Spleen (tissue), 11 donors: ENCODE measurements around the gene RAB44. TPM values are rescaled to one million over a fixed set of nuclear protein-coding genes. Genes with fewer than 3 reads are reported as not detected.
A peak's percentile ranks its signal among the peaks of the same experiment; 100 is the strongest.

ENCODE experiments used
- DNase-seq: peaks from one replicate; pipeline ENCODE4 v3.0.0-alpha.2; 2020
- H3K27ac ChIP-seq, 8 donors: fragments of 200-600 bp; sonication (generic) in 7 of 8; 1 replicate in 4 of 8; 2 replicates in 4 of 8; pipeline versions ENCODE4 v1.5.0 to v1.8.0; 2016 to 2021; ENCODE audit warnings: inconsistent platforms in 4 of 8, mild to moderate bottlenecking in 4 of 8, moderate library complexity in 1 of 8
- H3K27me3 ChIP-seq, 7 donors: fragments of 200-600 bp; sonication (generic) in 6 of 7; replicated peaks in 1 of 7; 1 replicate in 4 of 7; 2 replicates in 3 of 7; pipeline versions ENCODE4 v1.5.0 to v1.8.0; 2016 to 2021; ENCODE audit warnings: inconsistent platforms in 3 of 7, mild to moderate bottlenecking in 1 of 7
- H3K36me3 ChIP-seq, 6 donors: fragments of 200-600 bp; sonication (generic) in 5 of 6; 1 replicate in 4 of 6; 2 replicates in 2 of 6; pipeline versions ENCODE4 v1.5.0 to v1.8.0; 2016 to 2021; ENCODE audit warnings: inconsistent platforms in 2 of 6
- H3K4me1 ChIP-seq, 6 donors: fragments of 200-600 bp; sonication (generic) in 5 of 6; 1 replicate in 3 of 6; 2 replicates in 3 of 6; pipeline versions ENCODE4 v1.5.0 to v1.8.0; 2016 to 2021; ENCODE audit warnings: inconsistent platforms in 3 of 6
- H3K4me3 ChIP-seq, 8 donors: fragments of 200-600 bp; sonication (generic) in 7 of 8; 1 replicate in 4 of 8; 2 replicates in 4 of 8; pipeline versions ENCODE4 v1.5.0 to v1.8.0; 2016 to 2021; ENCODE audit warnings: inconsistent platforms in 4 of 8, mild to moderate bottlenecking in 4 of 8, moderate library complexity in 2 of 8
- H3K9me3 ChIP-seq, 8 donors: fragments of 200-600 bp; sonication (generic) in 7 of 8; 1 replicate in 4 of 8; 2 replicates in 4 of 8; pipeline versions ENCODE4 v1.5.0 to v1.8.0; 2016 to 2021; ENCODE audit warnings: inconsistent platforms in 4 of 8
- CTCF ChIP-seq, 11 experiments: fragments of 200-600 bp in 7 of 11; fragments of 450-650 bp in 4 of 11; sonication (generic) in 4 of 11; IDR thresholded peaks in 8 of 11; conservative IDR thresholded peaks in 3 of 11; 1 replicate in 7 of 11; 2 replicates in 4 of 11; pipeline versions ENCODE4 v1.4.0 to v1.8.0; 2016 to 2021; ENCODE audit warnings: antibody characterized with exemption in 11 of 11, inconsistent platforms in 4 of 11, mild to moderate bottlenecking in 1 of 11
- POLR2A ChIP-seq, 3 donors: fragments of 450-650 bp; IDR thresholded peaks; one replicate each; pipeline ENCODE4 v1.5.1; 2017; ENCODE audit warnings: antibody characterized with exemption in 3 of 3, mild to moderate bottlenecking in 1 of 3
- POLR2AphosphoS5 ChIP-seq, 3 donors: sonication (generic); formaldehyde crosslinking; IDR thresholded peaks; one replicate each; pipeline ENCODE4 v1.5.1; 2017; ENCODE audit warnings: antibody characterized with exemption in 3 of 3
- WGBS, 5 donors: extraction: QIAGEN DNeasy Blood & Tissue Kit in 3 of 5; methylation state at CpG; one replicate each; pipeline versions ENCODE4 v1.1.5 to v1.1.7; 2013 to 2018; 5-methylcytosine and 5-hydroxymethylcytosine counted together
- intact Hi-C: fragments of 100-400 bp; cut with DNase I; formaldehyde crosslinking; loops from one replicate; pipeline ENCODE4 v1.15.0; 2023; ENCODE audit warnings: low total_unique reads
- polyA plus RNA-seq, 3 donors: library from polyadenylated mRNA; stranded (reverse); fragments of 200-250 nt; gene quantifications; one replicate each; pipeline ENCODE4 v1.2.1, GENCODE V29; 2013
- total RNA-seq, 7 donors: library from RNA; depleted of rRNA in 3 of 7; stranded (reverse); fragments of >200 nt in 3 of 7; fragmentation: NEBNext Ultra II Directional in 4 of 7; extraction: Animal tissue kit (Norgen Biotek cat#: 25700) in 4 of 7; gene quantifications; one replicate each; pipeline versions ENCODE4 v1.1.0 to v1.2.1, GENCODE V29; 2016 to 2021
- donor health status: healthy with polysubstance abuse.
- donor health status: DM: no; HTN: no; CAD: no; lungs with moderate emphysema.
- donor health status: DM: no; HTN: no; CAD: no.
- donor health status: Bipolar disorder and iron deficiency.
- donor health status: healthy.
- donor health status: DM: no; HTN: no; CAD: no.
- donor health status: DM: yes; HTN: yes; CAD: no.

The RAB44 gene
- total and polyA plus RNA-seq, 10 donors = 0.06 to 3.5 (median 0.81) TPM

GRCh38 chr6:36688739-36689075, 8.9 kb upstream of the RAB44 start:
- WGBS, 5 donors = 75 to 91% (median 84%) methylated on average over 5 of the region's 5 CpGs
- no peaks in the 10 kb centered on the region for H3K27me3 ChIP-seq
- intact Hi-C loops = no loop called here
- no peak for TF ChIP-seq POLR2AphosphoS5 (IDR thresholded peaks at IDR 0.05)
- no peak for TF ChIP-seq POLR2A (IDR thresholded peaks at IDR 0.05)
- TF ChIP-seq CTCF (IDR thresholded peaks at IDR 0.05 in 8 of 11, conservative IDR thresholded peaks at IDR 0.05 in 3 of 11) = no peak
- H3K4me3 ChIP-seq = no peak overlapping the region
- H3K27ac ChIP-seq = no peak overlapping the region
- peaks cover 0 to 43% (median 16%) of the 10 kb centered on the region in 6 donors for H3K36me3 ChIP-seq
- H3K9me3 ChIP-seq = no peaks in the 10 kb centered on the region
- H3K4me1 ChIP-seq = peaks cover 15 to 61% (median 49%) of the 10 kb centered on the region in 6 donors
- DNase-seq = no peak

GRCh38 chr6:36691011-36691410, 6.6 kb upstream of the RAB44 start:
- intact Hi-C loops = loop anchor here (5.0 kb wide), 1 partner anchor 66 kb away; no protein-coding TSS in a partner anchor
- H3K36me3 ChIP-seq = peaks cover 0 to 20% (median 8%) of the 10 kb centered on the region in 6 donors
- no peak overlapping the region for H3K4me3 ChIP-seq
- DNase-seq = no peak
- TF ChIP-seq POLR2A (IDR thresholded peaks at IDR 0.05) (no peak), CTCF (IDR thresholded peaks at IDR 0.05 in 8 of 11, conservative IDR thresholded peaks at IDR 0.05 in 3 of 11) (no peak), POLR2AphosphoS5 (IDR thresholded peaks at IDR 0.05) (no peak)
- H3K27ac ChIP-seq = peak overlapping the region in 3 of 8 donors; percentile 74 to 89 (median 78)
- peaks cover 14 to 39% (median 27%) of the 10 kb centered on the region in 6 donors for H3K4me1 ChIP-seq
- H3K27me3 ChIP-seq = no peaks in the 10 kb centered on the region
- 91 to 95% (median 93%) methylated on average over 4 of the region's 4 CpGs for WGBS, 5 donors
- H3K9me3 ChIP-seq = no peaks in the 10 kb centered on the region

DNA sequence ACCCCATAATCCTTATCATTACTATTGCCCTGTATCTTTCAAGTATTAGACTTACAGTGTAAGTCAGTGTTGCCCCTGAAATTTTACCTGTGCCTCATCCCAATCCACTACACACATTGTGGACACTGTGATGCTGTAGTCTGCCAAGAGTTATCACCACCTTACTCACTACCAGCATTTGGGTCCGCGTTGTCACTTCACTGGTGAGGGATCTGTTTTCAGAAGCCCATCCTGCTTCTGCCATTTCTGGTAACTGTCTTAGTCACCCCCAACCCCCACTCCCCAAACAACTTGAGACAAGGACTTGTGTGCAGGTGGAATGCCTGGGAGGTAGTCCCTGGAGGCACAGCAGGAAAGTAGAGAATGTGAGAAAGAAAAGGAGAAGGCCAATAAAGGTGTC, 6.0 kb upstream of the RAB44 start:
- TF ChIP-seq POLR2AphosphoS5 (IDR thresholded peaks at IDR 0.05) (no peak), CTCF (IDR thresholded peaks at IDR 0.05 in 8 of 11, conservative IDR thresholded peaks at IDR 0.05 in 3 of 11) (no peak), POLR2A (IDR thresholded peaks at IDR 0.05) (no peak)
- no peaks in the 10 kb centered on the region for H3K27me3 ChIP-seq
- intact Hi-C loops = loop anchor here (5.0 kb wide), 1 partner anchor 66 kb away; no protein-coding TSS in a partner anchor
- 90 to 100% (median 96%) methylated on average over 2 of the region's 2 CpGs for WGBS, 5 donors
- no peaks in the 10 kb centered on the region for H3K9me3 ChIP-seq
- H3K4me3 ChIP-seq = peak overlapping the region in 1 of 8 donors; percentile 11
- peaks cover 0 to 14% (median 3%) of the 10 kb centered on the region in 6 donors for H3K36me3 ChIP-seq
- peaks cover 12 to 34% (median 21%) of the 10 kb centered on the region in 6 donors for H3K4me1 ChIP-seq
- DNase-seq = no peak
- peak overlapping the region; percentile 40 to 89 (median 72) for H3K27ac ChIP-seq

- intact Hi-C loops = loop anchor here (5.0 kb wide), 1 partner anchor 65 kb away; no protein-coding TSS in a partner anchor
- peaks cover 12 to 36% (median 21%) of the 10 kb centered on the region in 6 donors for H3K4me1 ChIP-seq
- WGBS, 5 donors = 13 to 16% (median 14%) methylated on average over 3 of the region's 3 CpGs
- H3K27ac ChIP-seq = peak overlapping the region; percentile 40 to 89 (median 72)
- peak; percentile 92 for DNase-seq
- H3K27me3 ChIP-seq = no peaks in the 10 kb centered on the region
- TF ChIP-seq POLR2AphosphoS5 (IDR thresholded peaks at IDR 0.05) (peak in 2 of 3 donors; percentile 53 to 55), POLR2A (IDR thresholded peaks at IDR 0.05) (no peak)
- peaks cover 0 to 8% (median 0%) of the 10 kb centered on the region in 6 donors for H3K36me3 ChIP-seq
- H3K4me3 ChIP-seq = peak overlapping the region in 1 of 8 donors; percentile 11
- H3K9me3 ChIP-seq = no peaks in the 10 kb centered on the region
Observed at GRCh38 chr6:36692220-36692619, 5.4 kb upstream of the RAB44 start.
